Measurements from ENCODE around the gene PDE2A. TPM values are rescaled to one million over a fixed set of nuclear protein-coding genes. Genes with fewer than 3 reads are reported as not detected.
"Not testable (repeated sequence)": the region's sequence is repeated elsewhere in the genome, so short reads cannot be mapped to it uniquely, and the experiment has no call there.

The PDE2A gene
- total RNA-seq, 4 donors from 2014 or later, result 13.8 to 185 (median 94.2) TPM

- H3K4me3 ChIP-seq, result no peak overlapping the region
- H3K9me3 ChIP-seq, result no peaks in the 10 kb centered on the region
- TF ChIP-seq POLR2A (IDR thresholded peaks at IDR 0.05) (no peak), CTCF (IDR thresholded peaks at IDR 0.05) (no peak)
- H3K4me1 ChIP-seq, result no peaks in the 10 kb centered on the region
- no peak overlapping the region for H3K27ac ChIP-seq
- H3K27me3 ChIP-seq, result no peaks in the 10 kb centered on the region
- H3K36me3 ChIP-seq, result no peaks in the 10 kb centered on the region
- intact Hi-C loops (cut with DNase I; ENCODE audit: low total_unique reads), result no loop called here
- no peak for DNase-seq
Observed at GRCh38 chr11:72569966-72570892, 104.0 kb downstream of the PDE2A start.

- DNase-seq, result no peak
- H3K36me3 ChIP-seq, result no peaks in the 10 kb centered on the region
- H3K4me3 ChIP-seq, result no peak overlapping the region
- intact Hi-C loops (cut with DNase I; ENCODE audit: low total_unique reads), result no loop called here
- H3K27ac ChIP-seq, result no peak overlapping the region
- no peak for TF ChIP-seq POLR2A (IDR thresholded peaks at IDR 0.05)
- no peak for TF ChIP-seq CTCF (IDR thresholded peaks at IDR 0.05)
- no peaks in the 10 kb centered on the region for H3K9me3 ChIP-seq
- no peaks in the 10 kb centered on the region for H3K27me3 ChIP-seq
- no peaks in the 10 kb centered on the region for H3K4me1 ChIP-seq
Observed at GRCh38 chr11:72568861-72569260, 105.4 kb downstream of the PDE2A start.

- Histone ChIP-seq H3K4me3 (no peak overlapping the region), H3K9me3 (no peaks in the 10 kb centered on the region), H3K4me1 (no peaks in the 10 kb centered on the region), H3K36me3 (no peaks in the 10 kb centered on the region), H3K27ac (no peak overlapping the region), H3K27me3 (no peaks in the 10 kb centered on the region)
- no peak for DNase-seq
- TF ChIP-seq POLR2A (IDR thresholded peaks at IDR 0.05), result no peak
- TF ChIP-seq CTCF (IDR thresholded peaks at IDR 0.05), result no peak
- intact Hi-C loops (cut with DNase I; ENCODE audit: low total_unique reads), result no loop called here
Observed at GRCh38 chr11:72562431-72562830, 111.8 kb downstream of the PDE2A start.

- no peak for TF ChIP-seq POLR2A (IDR thresholded peaks at IDR 0.05)
- TF ChIP-seq CTCF (IDR thresholded peaks at IDR 0.05), result no peak
- no peak overlapping the region for H3K27ac ChIP-seq
Observed at GRCh38 chr11:72561856-72562255, 112.4 kb downstream of the PDE2A start.

GRCh38 chr11:72560864-72561263, 113.4 kb downstream of the PDE2A start:
- H3K27me3 ChIP-seq; H3K4me1 ChIP-seq; H3K4me3 ChIP-seq; H3K27ac ChIP-seq; H3K9me3 ChIP-seq; DNase-seq; H3K36me3 ChIP-seq; intact Hi-C loops (cut with DNase I; ENCODE audit: low total_unique reads): not testable (repeated sequence)

More at GRCh38 chr11:72561856-72562255, 112.4 kb downstream of the PDE2A start:
- no peaks in the 10 kb centered on the region for H3K36me3 ChIP-seq
- no peak for DNase-seq
- intact Hi-C loops (cut with DNase I; ENCODE audit: low total_unique reads), result no loop called here
- no peaks in the 10 kb centered on the region for H3K9me3 ChIP-seq
- no peak overlapping the region for H3K4me3 ChIP-seq
- H3K4me1 ChIP-seq, result no peaks in the 10 kb centered on the region
- H3K27me3 ChIP-seq, result no peaks in the 10 kb centered on the region

Data from uterus (tissue), 4 donors.